Measurements from ENCODE around the gene FUCA1. TPM values are rescaled to one million over a fixed set of nuclear protein-coding genes. Genes with fewer than 3 reads are reported as not detected.

FUCA1 gene
- total RNA-seq, 2 donors from 2014 or later, result 9.7 to 14.0 TPM

DNA sequence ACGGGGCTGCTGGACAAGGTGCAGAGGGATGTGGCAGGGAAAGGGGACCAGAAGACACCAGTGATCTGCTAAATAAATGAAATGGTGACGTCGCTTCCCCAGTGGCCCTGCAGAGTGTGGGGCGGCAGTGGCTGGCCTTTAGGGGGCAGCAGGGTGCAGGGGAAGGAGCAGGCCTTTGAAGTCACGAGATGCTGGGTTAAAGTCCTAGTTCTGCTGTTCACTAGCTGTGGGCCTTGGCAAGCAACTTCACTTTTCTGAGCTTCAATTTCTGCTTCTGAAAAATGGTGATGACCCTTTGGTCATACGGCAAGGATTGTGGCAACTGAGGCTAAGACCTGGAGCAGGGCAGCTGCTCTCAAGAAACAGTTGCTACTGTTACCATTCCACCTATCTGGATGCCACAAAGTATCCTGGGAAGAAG lies 58.3 kb downstream of the FUCA1 start:
- peak overlapping the region; percentile 82 for H3K27ac Mint-ChIP-seq
- 37 to 43% methylated on average over 4 to 6 of the region's 6 CpGs for WGBS, 2 experiments (ENCODE audit: insufficient coverage in 1 of 2, insufficient read length in 1 of 2)

GRCh38 chr1:23807453-23807852 lies 60.6 kb downstream of the FUCA1 start:
- Mint-ChIP-seq H3K4me3 (no peak overlapping the region), H3K27me3 (ENCODE audit: insufficient read depth) (no peaks in the 10 kb centered on the region), H3K27ac (no peak overlapping the region), H3K9me3 (no peaks in the 10 kb centered on the region), H3K36me3 (ENCODE audit: low read depth) (peaks cover 22% of the 10 kb centered on the region), H3K4me1 (peaks cover 2% of the 10 kb centered on the region)
- no peak overlapping the region for H3K27ac ChIP-seq (ENCODE audit: low read depth, low read length)
- no peaks in the 10 kb centered on the region for H3K27me3 ChIP-seq (ENCODE audit: control insufficient read depth, insufficient read depth, low read length, poor library complexity, severe bottlenecking)
- WGBS, 2 experiments (ENCODE audit: insufficient coverage in 1 of 2, insufficient read length in 1 of 2), result 90 to 92% methylated on average over 2 to 3 of the region's 3 CpGs
- no peaks in the 10 kb centered on the region for H3K36me3 ChIP-seq (ENCODE audit: control insufficient read depth, insufficient read depth, low read length)
- H3K9ac ChIP-seq (ENCODE audit: extremely low read depth, low read length, poor library complexity, severe bottlenecking), result no peak overlapping the region
- H3K4me1 ChIP-seq (ENCODE audit: control insufficient read depth, insufficient read depth, low read length), result no peaks in the 10 kb centered on the region
- H3K9me3 ChIP-seq (ENCODE audit: control insufficient read depth, low read length), result no peaks in the 10 kb centered on the region
- H3K4me3 ChIP-seq (ENCODE audit: low read length), result no peak overlapping the region
- TF ChIP-seq, protein P1, sequence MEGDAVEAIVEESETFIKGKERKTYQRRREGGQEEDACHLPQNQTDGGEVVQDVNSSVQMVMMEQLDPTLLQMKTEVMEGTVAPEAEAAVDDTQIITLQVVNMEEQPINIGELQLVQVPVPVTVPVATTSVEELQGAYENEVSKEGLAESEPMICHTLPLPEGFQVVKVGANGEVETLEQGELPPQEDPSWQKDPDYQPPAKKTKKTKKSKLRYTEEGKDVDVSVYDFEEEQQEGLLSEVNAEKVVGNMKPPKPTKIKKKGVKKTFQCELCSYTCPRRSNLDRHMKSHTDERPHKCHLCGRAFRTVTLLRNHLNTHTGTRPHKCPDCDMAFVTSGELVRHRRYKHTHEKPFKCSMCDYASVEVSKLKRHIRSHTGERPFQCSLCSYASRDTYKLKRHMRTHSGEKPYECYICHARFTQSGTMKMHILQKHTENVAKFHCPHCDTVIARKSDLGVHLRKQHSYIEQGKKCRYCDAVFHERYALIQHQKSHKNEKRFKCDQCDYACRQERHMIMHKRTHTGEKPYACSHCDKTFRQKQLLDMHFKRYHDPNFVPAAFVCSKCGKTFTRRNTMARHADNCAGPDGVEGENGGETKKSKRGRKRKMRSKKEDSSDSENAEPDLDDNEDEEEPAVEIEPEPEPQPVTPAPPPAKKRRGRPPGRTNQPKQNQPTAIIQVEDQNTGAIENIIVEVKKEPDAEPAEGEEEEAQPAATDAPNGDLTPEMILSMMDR (conservative IDR thresholded peaks at IDR 0.05), result no peak
- DNase-seq, result no peak

More for the DNA sequence above, 58.3 kb downstream of the FUCA1 start:
- Histone ChIP-seq H3K9ac (ENCODE audit: extremely low read depth, low read length, poor library complexity, severe bottlenecking) (no peak overlapping the region), H3K27ac (ENCODE audit: low read depth, low read length) (no peak overlapping the region), H3K4me3 (ENCODE audit: low read length) (no peak overlapping the region), H3K36me3 (ENCODE audit: control insufficient read depth, insufficient read depth, low read length) (peaks cover 9% of the 10 kb centered on the region), H3K27me3 (ENCODE audit: control insufficient read depth, insufficient read depth, low read length, poor library complexity, severe bottlenecking) (no peaks in the 10 kb centered on the region), H3K4me1 (ENCODE audit: control insufficient read depth, insufficient read depth, low read length) (no peaks in the 10 kb centered on the region), H3K9me3 (ENCODE audit: control insufficient read depth, low read length) (no peaks in the 10 kb centered on the region)
- Mint-ChIP-seq H3K36me3 (ENCODE audit: low read depth) (peaks cover 24% of the 10 kb centered on the region), H3K27me3 (ENCODE audit: insufficient read depth) (no peaks in the 10 kb centered on the region), H3K4me3 (no peak overlapping the region), H3K4me1 (peaks cover 2% of the 10 kb centered on the region), H3K9me3 (no peaks in the 10 kb centered on the region)
- TF ChIP-seq, protein P1 (conservative IDR thresholded peaks at IDR 0.05), result peak; percentile 96
- peak; percentile 93 for DNase-seq

DNA sequence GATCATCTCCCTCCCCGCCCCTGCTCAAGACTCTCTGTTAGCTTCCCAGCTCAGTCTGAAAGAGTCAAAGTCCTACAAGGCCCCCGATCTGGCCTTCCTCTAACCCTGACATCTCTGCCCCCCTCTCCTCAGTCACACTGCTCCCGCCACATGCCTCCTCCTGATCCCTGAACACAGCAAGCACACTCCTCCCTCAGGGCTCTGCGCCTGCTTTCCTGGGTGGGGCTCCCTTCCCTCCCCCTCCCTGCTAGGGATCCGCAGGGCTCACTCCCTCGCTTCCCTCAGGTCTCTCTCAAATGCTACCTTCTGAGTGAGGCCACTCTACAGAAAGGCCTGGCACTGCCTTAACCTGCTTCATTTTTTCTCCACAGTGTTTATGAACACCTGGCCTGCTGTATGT lies 61.8 kb downstream of the FUCA1 start:
- DNase-seq, result no peak
- Histone ChIP-seq H3K4me1 (ENCODE audit: control insufficient read depth, insufficient read depth, low read length) (peaks cover 4% of the 10 kb centered on the region), H3K9me3 (ENCODE audit: control insufficient read depth, low read length) (no peaks in the 10 kb centered on the region), H3K4me3 (ENCODE audit: low read length) (no peak overlapping the region), H3K36me3 (ENCODE audit: control insufficient read depth, insufficient read depth, low read length) (no peaks in the 10 kb centered on the region), H3K27ac (ENCODE audit: low read depth, low read length) (no peak overlapping the region), H3K9ac (ENCODE audit: extremely low read depth, low read length, poor library complexity, severe bottlenecking) (no peak overlapping the region), H3K27me3 (ENCODE audit: control insufficient read depth, insufficient read depth, low read length, poor library complexity, severe bottlenecking) (no peaks in the 10 kb centered on the region)
- TF ChIP-seq, protein P1 (conservative IDR thresholded peaks at IDR 0.05), result no peak
- 66 to 75% methylated on average over 4 to 6 of the region's 6 CpGs for WGBS, 2 experiments (ENCODE audit: insufficient coverage in 1 of 2, insufficient read length in 1 of 2)
- Mint-ChIP-seq H3K27ac (peak overlapping the region; percentile 12), H3K4me1 (peaks cover 2% of the 10 kb centered on the region), H3K27me3 (ENCODE audit: insufficient read depth) (peaks cover 3% of the 10 kb centered on the region), H3K9me3 (no peaks in the 10 kb centered on the region), H3K36me3 (ENCODE audit: low read depth) (peaks cover 20% of the 10 kb centered on the region), H3K4me3 (no peak overlapping the region)

Data from endodermal cell (in vitro differentiated cells).